B cell (primary cell): Measurements from ENCODE around the gene PHF20. TPM values are rescaled to one million over a fixed set of nuclear protein-coding genes. Genes with fewer than 3 reads are reported as not detected.

Experiments
- ATAC-seq: fragments of 200-7000 bp; cut with Tn5 transposase; one replicate; pipeline ENCODE4 v1.10.0; 2021; ENCODE audit warnings: low read depth, mild to moderate bottlenecking, moderate number of reproducible peaks, moderate library complexity
- CTCF ChIA-PET: fragments of 350-600 bp; sonication (Branson Sonifier 250); formaldehyde crosslinking; loops from one replicate; lab custom pipeline; 2021; ENCODE audit warnings: antibody characterized with exemption, inconsistent platforms; lab: Charles Lee
- POLR2A ChIA-PET: fragments of 350-600 bp; sonication (Branson Sonifier 250); formaldehyde crosslinking; loops from one replicate; lab custom pipeline; 2021; ENCODE audit warnings: antibody characterized with exemption; lab: Charles Lee
- DNase-seq: peaks from one replicate; pipeline ENCODE4 v3.0.0; 2013
- H2AFZ ChIP-seq: 2 replicates; pipeline ENCODE4 v1.6.1; 2012; ENCODE audit warnings: mild to moderate bottlenecking, low read depth, low read length; ENCODE audit not compliant: insufficient read depth, poor library complexity, severe bottlenecking
- H3K27ac ChIP-seq, 2 donors: 1 replicate in 1 of 2; 2 replicates in 1 of 2; pipeline ENCODE4 v1.5.1; 2012 to 2013; ENCODE audit warnings: low read length in 2 of 2, mild to moderate bottlenecking in 2 of 2, moderate library complexity in 1 of 2
- H3K27me3 ChIP-seq, 4 experiments: fragments of 200-600 bp in 1 of 4; sonication (generic) in 1 of 4; replicated peaks in 1 of 4; 1 replicate in 2 of 4; 2 replicates in 2 of 4; pipeline versions ENCODE4 v1.6.1 to v1.7.0; 2013 to 2016; ENCODE audit warnings: low read length in 3 of 4, mild to moderate bottlenecking in 2 of 4, mixed read lengths in 1 of 4, moderate library complexity in 1 of 4; ENCODE audit not compliant: insufficient read depth in 4 of 4, control insufficient read depth in 3 of 4; ENCODE audit errors: control extremely low read depth in 1 of 4
- H3K36me3 ChIP-seq, 2 experiments: replicated peaks in 1 of 2; 1 replicate in 1 of 2; 2 replicates in 1 of 2; pipeline versions ENCODE4 v1.6.1 to v1.7.1; 2013; ENCODE audit warnings: low read length in 1 of 2; ENCODE audit not compliant: insufficient read depth in 2 of 2, control insufficient read depth in 1 of 2; ENCODE audit errors: control extremely low read depth in 1 of 2, extremely low read depth in 1 of 2
- H3K4me1 ChIP-seq, 2 donors: fragments of 200-600 bp in 1 of 2; sonication (generic) in 1 of 2; 1 replicate in 1 of 2; 2 replicates in 1 of 2; pipeline versions ENCODE4 v1.5.1 to v1.6.1; 2013 to 2017; ENCODE audit warnings: low read length in 2 of 2; ENCODE audit not compliant: control insufficient read depth in 2 of 2, insufficient read depth in 2 of 2
- H3K4me2 ChIP-seq: replicated peaks from 2 replicates; pipeline ENCODE3; 2012; ENCODE audit warnings: mild to moderate bottlenecking, low read depth, low read length; ENCODE audit not compliant: poor library complexity, severe bottlenecking
- H3K4me3 ChIP-seq, 5 experiments: fragments of 200-600 bp in 1 of 5; sonication (generic) in 1 of 5; 1 replicate in 3 of 5; 2 replicates in 2 of 5; pipeline versions ENCODE4 v1.5.1 to v1.7.0; 2011 to 2016; ENCODE audit warnings: low read length in 4 of 5, mild to moderate bottlenecking in 4 of 5, low read depth in 2 of 5, control low read depth in 1 of 5, moderate library complexity in 1 of 5; ENCODE audit not compliant: insufficient read depth in 1 of 5; ENCODE audit errors: control extremely low read depth in 1 of 5, extremely low read depth in 1 of 5
- H3K79me2 ChIP-seq: fragments of 200-600 bp; sonication (generic); one replicate; pipeline ENCODE4 v1.6.0; 2016; ENCODE audit warnings: low read length; ENCODE audit not compliant: control insufficient read depth, insufficient read depth
- H3K9ac ChIP-seq: fragments of 200-600 bp; sonication (generic); 2 replicates; pipeline ENCODE4 v1.6.1; 2017; ENCODE audit warnings: mild to moderate bottlenecking, low read length, moderate library complexity
- H3K9me3 ChIP-seq, 3 donors: one replicate each; pipeline versions ENCODE4 v1.6.1 to v1.7.1; 2013; ENCODE audit warnings: low read length in 2 of 3; ENCODE audit not compliant: control insufficient read depth in 2 of 3, insufficient read depth in 1 of 3; ENCODE audit errors: control extremely low read depth in 1 of 3
- H4K20me1 ChIP-seq: 2 replicates; pipeline ENCODE4 v1.6.0; 2012; ENCODE audit warnings: mild to moderate bottlenecking, low read length; ENCODE audit not compliant: insufficient read depth, control insufficient read depth, poor library complexity, severe bottlenecking
- H3K27ac Mint-ChIP-seq: one replicate; pipeline ENCODE4 v1.8.0; 2021; ENCODE audit warnings: mixed read lengths
- H3K27me3 Mint-ChIP-seq: one replicate; pipeline ENCODE4 v1.8.0; 2021; ENCODE audit warnings: mixed read lengths
- H3K4me1 Mint-ChIP-seq: one replicate; pipeline ENCODE4 v1.8.0; 2021; ENCODE audit warnings: mixed read lengths
- H3K4me3 Mint-ChIP-seq: one replicate; pipeline ENCODE4 v1.8.0; 2021; ENCODE audit warnings: mixed read lengths
- H3K9me3 Mint-ChIP-seq: one replicate; pipeline ENCODE4 v1.8.0; 2022; ENCODE audit warnings: mixed read lengths; ENCODE audit not compliant: insufficient read depth
- EZH2 ChIP-seq: IDR thresholded peaks from 2 replicates; pipeline ENCODE4 v1.6.1; 2012; ENCODE audit warnings: borderline replicate concordance, low read depth, mild to moderate bottlenecking, moderate library complexity, low read length; ENCODE audit not compliant: insufficient read depth, poor library complexity, severe bottlenecking
- WGBS: methylation state at CpG from one replicate; pipeline ENCODE4 v1.1.5; 2013; ENCODE audit warnings: missing lambda C conversion rate; ENCODE audit not compliant: insufficient coverage; 5-methylcytosine and 5-hydroxymethylcytosine counted together
- intact Hi-C: fragments of 100-400 bp; cut with micrococcal nuclease; formaldehyde crosslinking; loops from one replicate; pipeline ENCODE4 v1.10.0; 2022
- polyA plus RNA-seq: library from polyadenylated mRNA; depleted of rRNA; stranded (reverse); fragments of >200 nt; gene quantifications from 2 replicates; pipeline ENCODE4 v1.2.3, GENCODE V29; 2012
- total RNA-seq, 2 donors: library from RNA; stranded (reverse); fragments of 120-200 nt in 1 of 2; gene quantifications; 1 replicate in 1 of 2; 2 replicates in 1 of 2; pipeline versions ENCODE4 v1.2.3 to v1.2.4, GENCODE V29; 2013 to 2022
- TF ChIP-seq, protein P1 (sequence below): fragments of 200-600 bp; IDR thresholded peaks from one replicate; pipeline ENCODE4 v1.8.0; 2022; ENCODE audit warnings: antibody characterized with exemption, mild to moderate bottlenecking

The PHF20 gene
- total and polyA plus RNA-seq, 2 donors (not counting 1 experiment from before 2014, with no cell fraction given): 53.6 to 92.3 TPM

DNA sequence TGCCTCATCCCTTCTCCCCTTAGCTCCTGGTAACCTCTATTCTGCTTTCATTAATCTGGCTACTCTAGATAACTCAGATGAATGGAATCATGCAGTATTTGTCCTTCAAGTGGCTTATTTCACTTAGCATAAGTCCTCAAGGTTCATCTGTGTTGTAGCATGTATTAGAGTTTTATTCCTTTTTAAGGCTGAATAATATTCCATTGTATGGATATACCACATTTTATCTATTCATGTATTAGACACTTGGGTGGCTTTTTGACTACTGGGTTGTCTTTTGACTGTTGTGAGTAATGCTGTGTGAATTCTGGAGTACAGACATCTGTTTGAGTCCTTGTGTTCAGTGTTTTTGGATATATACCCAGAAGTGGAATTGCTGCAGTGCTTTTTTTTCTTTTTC, 58.4 kb downstream of the PHF20 start:
- ChIA-PET CTCF (no interaction called here), POLR2A (no interaction called here)
- Histone ChIP-seq H3K9ac (no peak overlapping the region), H3K4me1 (peaks cover 7% of the 10 kb centered on the region in 2 donors), H3K4me3 (no peak overlapping the region), H3K4me2 (no peak overlapping the region), H3K36me3 (peaks cover 0 to 6% of the 10 kb centered on the region in 2 experiments), H3K27ac (no peak overlapping the region), H4K20me1 (peaks cover 43% of the 10 kb centered on the region), H3K27me3 (no peaks in the 10 kb centered on the region), H3K9me3 (peaks cover 0 to 7% (median 0%) of the 10 kb centered on the region in 3 donors), H3K79me2 (peaks cover 95% of the 10 kb centered on the region), H2AFZ (no peak overlapping the region)
- Mint-ChIP-seq H3K27me3 (no peaks in the 10 kb centered on the region), H3K4me1 (peaks cover 22% of the 10 kb centered on the region), H3K27ac (no peak overlapping the region), H3K4me3 (no peak overlapping the region), H3K9me3 (no peaks in the 10 kb centered on the region)
- ATAC-seq (no peak), DNase-seq (no peak)
- intact Hi-C loops: no loop called here
- TF ChIP-seq, protein P1, sequence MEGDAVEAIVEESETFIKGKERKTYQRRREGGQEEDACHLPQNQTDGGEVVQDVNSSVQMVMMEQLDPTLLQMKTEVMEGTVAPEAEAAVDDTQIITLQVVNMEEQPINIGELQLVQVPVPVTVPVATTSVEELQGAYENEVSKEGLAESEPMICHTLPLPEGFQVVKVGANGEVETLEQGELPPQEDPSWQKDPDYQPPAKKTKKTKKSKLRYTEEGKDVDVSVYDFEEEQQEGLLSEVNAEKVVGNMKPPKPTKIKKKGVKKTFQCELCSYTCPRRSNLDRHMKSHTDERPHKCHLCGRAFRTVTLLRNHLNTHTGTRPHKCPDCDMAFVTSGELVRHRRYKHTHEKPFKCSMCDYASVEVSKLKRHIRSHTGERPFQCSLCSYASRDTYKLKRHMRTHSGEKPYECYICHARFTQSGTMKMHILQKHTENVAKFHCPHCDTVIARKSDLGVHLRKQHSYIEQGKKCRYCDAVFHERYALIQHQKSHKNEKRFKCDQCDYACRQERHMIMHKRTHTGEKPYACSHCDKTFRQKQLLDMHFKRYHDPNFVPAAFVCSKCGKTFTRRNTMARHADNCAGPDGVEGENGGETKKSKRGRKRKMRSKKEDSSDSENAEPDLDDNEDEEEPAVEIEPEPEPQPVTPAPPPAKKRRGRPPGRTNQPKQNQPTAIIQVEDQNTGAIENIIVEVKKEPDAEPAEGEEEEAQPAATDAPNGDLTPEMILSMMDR: no peak
- TF ChIP-seq EZH2: no peak

DNA sequence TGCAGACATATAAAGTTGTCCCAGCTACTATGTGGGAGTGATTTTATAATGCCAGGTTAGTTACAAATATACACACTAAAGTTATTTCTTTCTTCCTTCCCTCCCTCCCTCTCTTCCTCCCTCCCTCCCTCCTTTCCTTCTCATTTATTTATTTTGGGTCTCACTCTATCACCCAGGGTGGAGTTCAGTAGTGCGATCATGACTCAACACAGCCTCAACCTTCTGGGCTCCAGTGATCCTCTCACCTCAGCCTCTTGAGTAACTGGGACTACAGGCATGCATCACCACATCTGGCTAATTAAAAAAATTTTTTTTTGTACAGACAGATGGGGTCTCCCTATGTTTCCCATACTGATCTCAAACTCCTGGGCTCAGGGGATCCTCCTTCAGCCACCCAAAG, 59.2 kb downstream of the PHF20 start:
- CTCF ChIA-PET: no interaction called here
- Mint-ChIP-seq H3K9me3 (no peaks in the 10 kb centered on the region), H3K4me3 (no peak overlapping the region), H3K4me1 (peaks cover 22% of the 10 kb centered on the region), H3K27me3 (no peaks in the 10 kb centered on the region), H3K27ac (no peak overlapping the region)
- Histone ChIP-seq H3K27ac (no peak overlapping the region), H3K79me2 (peaks cover 93% of the 10 kb centered on the region), H3K9ac (no peak overlapping the region), H3K9me3 (peaks cover 0 to 7% (median 0%) of the 10 kb centered on the region in 3 donors), H3K27me3 (no peaks in the 10 kb centered on the region), H4K20me1 (peaks cover 35% of the 10 kb centered on the region), H3K4me1 (peaks cover 7% of the 10 kb centered on the region in 2 donors), H3K36me3 (peaks cover 0 to 7% of the 10 kb centered on the region in 2 experiments), H2AFZ (no peak overlapping the region), H3K4me3 (no peak overlapping the region), H3K4me2 (no peak overlapping the region)
- no peak for ATAC-seq
- TF ChIP-seq, protein P1: no peak
- no peak for TF ChIP-seq EZH2
- 100% methylated on average over 1 of the region's 1 CpG for WGBS
- POLR2A ChIA-PET: no interaction called here
- no peak for DNase-seq
- intact Hi-C loops: no loop called here
